Breast epithelium (tissue), 3 donors: Measurements from ENCODE around the gene TBC1D2.

Experiments used
- CTCF ChIP-seq, 3 donors: fragments of 450-650 bp; IDR thresholded peaks; one replicate each; pipeline ENCODE4 v1.5.1; 2016 to 2017; ENCODE audit warnings: antibody characterized with exemption in 3 of 3, mild to moderate bottlenecking in 3 of 3, moderate library complexity in 3 of 3
- POLR2A ChIP-seq: fragments of 450-650 bp; IDR thresholded peaks from one replicate; pipeline ENCODE4 v1.6.1; 2016; ENCODE audit warnings: antibody characterized with exemption, mild to moderate bottlenecking, moderate library complexity

- TF ChIP-seq POLR2A (no peak), CTCF (IDR thresholded peaks at IDR 0.05) (no peak)
Measured at GRCh38 chr9:98222885-98223691, 32.4 kb downstream of the TBC1D2 start.
